HepG2 (cell line): ENCODE measurements around the gene RTN4. TPM values are rescaled to one million over a fixed set of nuclear protein-coding genes. Genes with fewer than 3 reads are reported as not detected.

ENCODE experiments used
- ARID5B ChIP-seq: IDR thresholded peaks from 2 replicates; pipeline ENCODE4 v1.4.0; 2020; ENCODE audit warnings: mild to moderate bottlenecking, missing genetic modification reagents
- CSRNP2 ChIP-seq: sonication (generic); formaldehyde crosslinking; conservative IDR thresholded peaks from 2 replicates; pipeline ENCODE4 v1.8.0; 2022; ENCODE audit warnings: low read depth, missing genetic modification reagents
- GATAD2A ChIP-seq: IDR thresholded peaks from 2 replicates; pipeline ENCODE4 v1.6.1; 2016
- HNF4A ChIP-seq: sonication (generic); formaldehyde crosslinking; IDR thresholded peaks from 2 replicates; pipeline ENCODE4 v1.4.0; 2020; ENCODE audit warnings: missing genetic modification reagents
- KDM1A ChIP-seq: IDR thresholded peaks from 2 replicates; pipeline ENCODE4 v1.6.1; 2016; ENCODE audit warnings: missing compliant biosample characterization
- NR0B2 ChIP-seq: sonication (generic); formaldehyde crosslinking; IDR thresholded peaks from 2 replicates; pipeline ENCODE4 v1.4.0; 2020; ENCODE audit warnings: mild to moderate bottlenecking, missing genetic modification reagents
- PHF21A ChIP-seq: sonication (generic); formaldehyde crosslinking; IDR thresholded peaks from 2 replicates; pipeline ENCODE4 v1.5.0; 2020; ENCODE audit warnings: mild to moderate bottlenecking, missing genetic modification reagents
- SAFB2 ChIP-seq: sonication (generic); formaldehyde crosslinking; IDR thresholded peaks from 2 replicates; pipeline ENCODE4 v1.5.1; 2020; ENCODE audit warnings: missing genetic modification reagents, low read depth, mild to moderate bottlenecking, borderline replicate concordance
- SAP130 ChIP-seq: IDR thresholded peaks from 2 replicates; pipeline ENCODE4 v1.6.1; 2016; ENCODE audit warnings: low read depth
- TERF1 ChIP-seq: sonication (generic); formaldehyde crosslinking; IDR thresholded peaks from 2 replicates; pipeline ENCODE4 v1.8.0; 2022; ENCODE audit warnings: mild to moderate bottlenecking, missing genetic modification reagents, moderate library complexity
- ZGPAT ChIP-seq: IDR thresholded peaks from 2 replicates; pipeline ENCODE4 v1.6.1; 2016; ENCODE audit warnings: mild to moderate bottlenecking
- ZNF574 ChIP-seq: sonication (generic); formaldehyde crosslinking; IDR thresholded peaks from 2 replicates; pipeline ENCODE4 v1.4.0; 2020; ENCODE audit warnings: missing genetic modification reagents
- ZNF672 ChIP-seq: sonication (generic); formaldehyde crosslinking; IDR thresholded peaks from 2 replicates; pipeline ENCODE4 v1.8.1; 2022; ENCODE audit warnings: missing genetic modification reagents
- ZNF713 ChIP-seq: sonication (generic); formaldehyde crosslinking; IDR thresholded peaks from 2 replicates; pipeline ENCODE4 v1.4.0; 2020; ENCODE audit warnings: mild to moderate bottlenecking, missing genetic modification reagents
- polyA plus RNA-seq, 8 experiments: library from polyadenylated mRNA; depleted of rRNA in 3 of 8; stranded (reverse) in 7 of 8; unstranded in 1 of 8; fragments of >200 nt; fragmentation: Illumina TruSeq in 4 of 8; extraction: Trizol in 4 of 8; gene quantifications; 2 replicates each; pipeline versions ENCODE4 v1.2.1 to v1.2.3, GENCODE V29; 2011 to 2016; ENCODE audit warnings: low read depth in 4 of 8, missing spikeins in 1 of 8, mixed read lengths in 1 of 8; ENCODE audit not compliant: insufficient read depth in 1 of 8
- total RNA-seq, 5 experiments: library from RNA; depleted of rRNA; stranded (reverse); fragments of >200 nt; fragmentation: Illumina TruSeq; extraction: Trizol; gene quantifications; 2 replicates each; pipeline ENCODE4 v1.2.3, GENCODE V29; 2016; ENCODE audit warnings: low read depth in 1 of 5

Gene RTN4
- total and polyA plus RNA-seq, 2 of the 13 experiments (the other 11 are each of a cell fraction or from before 2014, with no cell fraction given), result 98.4 to 133 TPM

GRCh38 chr2:55017880-55018279 is 32.4 kb downstream of the RTN4 start (continued):
- 0 out of 2 replicates have a peak, but pooled peaks have one; percentile 15 for TF ChIP-seq ARID5B (CRISPR knock-in tag)
- peak; percentile 19; the same call in 1 of the 2 replicates for TF ChIP-seq SAP130 (CRISPR knock-in tag)
- no peak for TF ChIP-seq KDM1A (CRISPR knock-in tag)
- no peak for TF ChIP-seq SAFB2 (CRISPR knock-in tag)
- TF ChIP-seq CSRNP2 (CRISPR knock-in tag), result no peak
- TF ChIP-seq ZNF574 (CRISPR knock-in tag), result no peak
- TF ChIP-seq TERF1 (CRISPR knock-in tag), result no peak
- TF ChIP-seq PHF21A (CRISPR knock-in tag), result no peak
- no peak for TF ChIP-seq ZNF672 (CRISPR knock-in tag)
- TF ChIP-seq GATAD2A, result peak; percentile 27; the same call in 1 of the 2 replicates
- no peak for TF ChIP-seq ZNF713 (CRISPR knock-in tag)
- 0 out of 2 replicates have a peak, but pooled peaks have one; percentile 7 for TF ChIP-seq HNF4A (CRISPR knock-in tag)
- no peak for TF ChIP-seq ZGPAT (CRISPR knock-in tag)
- TF ChIP-seq NR0B2 (CRISPR knock-in tag), result no peak
